HG02973 (cell line): ENCODE data around the gene VPS13A.
"Not testable (repeated sequence)": the region's sequence is repeated elsewhere in the genome, so short reads cannot be mapped to it uniquely, and the experiment has no call there.

ENCODE experiments used
- ATAC-seq: cut with Tn5 transposase; IDR thresholded peaks from one replicate; pipeline ENCODE4 v1.9.1; 2021; ENCODE audit warnings: moderate library complexity; ENCODE audit not compliant: unreplicated experiment

The VPS13A gene

GRCh38 chr9:77180056-77180455 is 2.7 kb downstream of the VPS13A start:
- ATAC-seq, result no peak

DNA sequence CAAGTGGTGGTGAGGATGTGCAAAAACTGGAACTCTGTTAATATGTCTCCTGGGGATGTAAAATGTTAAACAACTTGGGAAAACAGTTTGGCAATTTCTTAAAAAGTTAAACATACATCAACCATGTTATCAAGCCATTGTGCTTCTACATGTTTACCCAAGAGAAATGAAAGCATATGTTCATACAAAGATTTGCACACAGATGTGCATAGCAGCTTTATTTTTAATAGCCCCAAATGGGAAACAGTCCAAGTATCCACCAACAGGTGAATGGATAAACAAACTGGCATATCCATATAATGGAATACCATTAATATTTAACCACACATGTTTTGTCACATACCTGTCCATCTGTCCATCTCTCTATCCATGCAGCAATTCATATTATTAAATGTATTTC is 6.2 kb downstream of the VPS13A start:
- no peak for ATAC-seq

GRCh38 chr9:77188242-77188641 is 10.9 kb downstream of the VPS13A start:
- ATAC-seq, result no peak

DNA sequence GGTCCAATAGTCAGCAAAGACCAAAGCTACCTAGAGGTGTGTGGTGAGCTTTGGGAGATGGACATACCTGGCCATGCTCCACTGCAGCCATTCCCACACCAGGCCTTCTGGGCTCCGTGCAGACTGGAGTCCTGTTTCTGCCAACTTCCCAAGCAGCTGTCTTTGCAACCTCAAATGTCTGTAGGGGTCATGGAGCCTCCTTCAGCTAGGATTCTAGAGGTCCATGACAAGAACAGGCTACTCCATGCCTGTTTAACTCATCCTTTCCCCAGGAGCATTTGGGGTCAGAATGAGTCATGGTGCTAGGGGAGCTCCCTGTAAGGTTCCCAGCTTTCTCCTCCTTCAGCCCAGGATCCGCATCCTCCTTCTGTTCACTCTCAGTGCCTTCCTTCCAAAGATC is 17.1 kb downstream of the VPS13A start:
- ATAC-seq, result no peak

- no peak for ATAC-seq
Observed at GRCh38 chr9:77210116-77210515, 32.8 kb downstream of the VPS13A start.

- ATAC-seq, result no peak
Observed at GRCh38 chr9:77211561-77211960, 34.2 kb downstream of the VPS13A start.

- ATAC-seq, result no peak
Observed at GRCh38 chr9:77212801-77213200, 35.5 kb downstream of the VPS13A start.

GRCh38 chr9:77215874-77216273 is 38.5 kb downstream of the VPS13A start:
- no peak for ATAC-seq

GRCh38 chr9:77218612-77219011 is 41.3 kb downstream of the VPS13A start:
- ATAC-seq, result no peak

DNA sequence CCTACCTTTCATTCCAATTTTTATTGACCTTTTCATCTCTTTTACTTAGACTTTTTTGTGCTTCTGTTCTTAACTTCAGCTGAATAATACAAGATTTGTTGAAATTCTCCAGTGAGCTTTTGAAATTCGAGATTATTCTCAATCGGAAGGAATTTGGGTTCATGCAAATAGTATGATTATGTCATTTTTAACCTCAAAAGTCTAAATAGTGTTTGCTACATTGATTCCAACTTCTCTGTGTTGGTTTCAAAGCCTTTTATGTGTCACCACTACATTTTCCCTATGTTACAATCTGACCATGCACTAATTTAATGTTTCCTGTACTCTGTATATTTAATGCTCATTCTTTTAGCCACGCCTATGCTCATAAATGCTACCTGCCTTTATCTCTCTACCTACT is 44.1 kb downstream of the VPS13A start:
- ATAC-seq, result no peak

DNA sequence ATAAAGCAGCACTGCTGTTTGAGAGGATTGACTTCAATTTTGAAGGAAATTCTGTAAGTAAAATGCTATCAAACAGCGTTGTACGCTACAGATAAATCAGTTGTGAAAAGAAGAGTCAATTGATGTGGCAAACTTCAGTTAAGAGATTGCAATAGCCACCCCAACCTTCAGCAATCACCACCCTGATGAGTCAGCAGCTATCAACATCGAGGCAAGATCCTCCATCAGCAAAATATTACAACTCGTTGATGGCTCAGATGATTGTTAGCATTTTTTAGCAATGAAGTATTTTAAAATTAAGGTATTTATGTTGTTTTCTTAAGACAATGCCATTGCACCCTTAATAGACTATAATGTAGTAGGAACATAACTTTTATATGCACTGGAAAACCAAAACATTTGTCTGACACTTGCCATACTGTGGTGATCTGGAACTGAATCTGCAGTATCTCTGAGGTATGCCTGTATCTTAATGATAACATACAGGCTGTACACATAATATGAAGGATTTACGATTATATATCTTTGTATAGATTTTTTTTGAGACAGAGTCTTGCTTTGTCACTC is 47.5 kb downstream of the VPS13A start:
- ATAC-seq, result no peak

DNA sequence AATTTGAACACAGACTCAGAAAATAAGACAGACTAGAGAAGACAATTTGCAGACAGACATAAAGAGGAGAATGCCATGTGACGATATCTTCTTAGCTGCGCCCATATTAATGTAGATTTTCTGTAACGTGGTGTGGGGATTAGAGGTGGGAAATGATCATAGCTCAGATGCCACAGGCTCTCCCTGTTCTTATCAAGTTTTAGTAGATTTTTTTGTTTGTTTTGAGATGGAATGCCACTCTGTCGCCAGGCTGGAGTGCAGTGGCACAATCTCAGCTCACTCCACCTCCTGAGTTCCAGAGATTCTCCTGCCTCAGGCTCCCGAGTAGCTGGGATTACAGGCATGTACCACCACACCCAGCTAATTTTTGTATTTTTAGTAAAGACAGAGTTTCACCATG is 59.4 kb downstream of the VPS13A start:
- ATAC-seq, result no peak

DNA sequence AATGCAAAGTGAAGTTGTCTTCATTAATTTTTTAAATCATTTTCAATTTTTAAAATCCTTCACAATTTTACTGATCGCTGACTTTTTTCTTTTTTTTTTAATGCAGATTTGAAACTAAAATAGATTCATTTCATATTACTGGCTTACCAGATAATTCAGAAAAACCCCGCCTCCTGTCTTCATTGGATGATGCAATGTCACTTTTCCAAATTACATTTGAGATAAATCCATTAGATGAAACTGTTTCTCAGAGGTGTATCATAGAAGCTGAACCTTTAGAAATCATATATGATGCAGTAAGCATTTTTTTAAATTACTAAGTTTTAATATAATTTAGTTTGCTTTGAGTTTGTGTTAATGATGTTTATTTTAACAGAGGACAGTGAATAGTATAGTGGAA is 60.6 kb downstream of the VPS13A start:
- ATAC-seq, result no peak

GRCh38 chr9:77251050-77251449 is 73.7 kb downstream of the VPS13A start:
- no peak for ATAC-seq

GRCh38 chr9:77257275-77257674 is 79.9 kb downstream of the VPS13A start:
- ATAC-seq, result no peak

DNA sequence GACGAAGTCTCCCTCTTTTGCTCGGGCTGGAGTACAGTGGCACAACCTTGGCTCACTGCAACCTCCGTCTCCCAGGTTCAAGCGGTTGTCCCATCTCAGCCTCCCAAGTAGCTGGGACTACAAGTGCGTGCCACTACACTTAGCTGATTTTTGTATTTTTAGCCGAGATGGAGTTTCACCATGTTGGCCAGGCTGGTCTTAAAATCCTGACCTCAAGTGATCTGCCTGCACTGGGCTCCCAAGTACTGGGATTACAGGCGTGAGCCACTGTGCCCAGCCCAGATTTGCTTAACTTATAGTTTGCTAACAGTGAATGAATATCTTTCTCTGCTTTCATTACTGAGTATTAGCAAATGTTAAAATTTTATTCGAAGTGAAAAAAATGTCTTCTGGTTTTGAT is 84.3 kb downstream of the VPS13A start:
- no peak for ATAC-seq

DNA sequence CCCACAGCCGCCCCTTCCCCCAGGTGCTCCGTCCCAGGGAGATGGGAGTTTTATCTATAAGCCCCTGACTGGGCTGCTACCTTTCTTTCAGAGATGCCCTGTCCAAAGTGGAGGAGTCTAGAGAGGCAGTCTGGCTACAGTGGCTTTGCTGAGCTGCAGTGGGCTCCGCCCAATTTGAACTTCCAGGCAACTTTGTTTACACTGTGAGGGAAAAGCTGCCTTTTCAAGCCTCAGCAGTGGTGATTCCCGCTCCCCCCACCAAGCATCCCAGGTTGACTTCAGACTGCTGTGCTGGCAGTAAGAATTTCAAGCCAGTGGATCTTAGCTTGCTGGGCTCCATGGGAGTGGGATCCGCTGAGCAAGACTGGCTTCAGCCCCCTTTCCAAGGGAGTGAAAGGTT is 90.4 kb downstream of the VPS13A start:
- ATAC-seq, result not testable (repeated sequence)

DNA sequence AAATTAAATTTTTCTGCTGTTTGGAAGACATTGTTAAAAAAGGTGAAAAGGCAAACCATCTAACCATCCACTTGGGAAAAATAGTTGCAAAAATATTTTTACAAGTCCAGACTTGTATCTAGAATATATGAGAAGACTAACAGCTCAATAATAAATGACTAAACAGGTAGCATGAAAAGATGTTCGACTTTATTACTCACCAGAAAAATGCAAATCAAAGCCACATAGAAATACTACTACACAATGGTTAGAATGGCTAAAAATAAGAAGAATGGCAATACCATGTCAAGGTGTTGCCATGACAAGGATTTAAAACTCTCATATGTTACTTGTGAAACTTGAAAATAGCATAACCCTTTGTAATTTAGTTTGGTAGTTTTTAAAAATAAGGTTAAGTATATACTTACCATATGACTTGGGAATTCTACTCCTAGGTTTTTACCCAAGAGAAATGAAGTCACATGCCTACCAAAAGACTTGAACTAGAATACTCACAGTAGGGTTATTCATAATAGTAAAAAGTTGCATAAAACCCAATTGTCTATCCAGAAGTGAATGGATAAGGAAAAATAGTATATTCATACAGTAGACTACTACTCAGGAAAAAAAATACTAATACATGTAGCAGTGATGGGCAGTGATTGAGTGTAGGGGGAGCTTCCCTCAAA is 93.8 kb downstream of the VPS13A start:
- no peak for ATAC-seq

GRCh38 chr9:77276799-77277198 is 99.5 kb downstream of the VPS13A start:
- ATAC-seq, result no peak

DNA sequence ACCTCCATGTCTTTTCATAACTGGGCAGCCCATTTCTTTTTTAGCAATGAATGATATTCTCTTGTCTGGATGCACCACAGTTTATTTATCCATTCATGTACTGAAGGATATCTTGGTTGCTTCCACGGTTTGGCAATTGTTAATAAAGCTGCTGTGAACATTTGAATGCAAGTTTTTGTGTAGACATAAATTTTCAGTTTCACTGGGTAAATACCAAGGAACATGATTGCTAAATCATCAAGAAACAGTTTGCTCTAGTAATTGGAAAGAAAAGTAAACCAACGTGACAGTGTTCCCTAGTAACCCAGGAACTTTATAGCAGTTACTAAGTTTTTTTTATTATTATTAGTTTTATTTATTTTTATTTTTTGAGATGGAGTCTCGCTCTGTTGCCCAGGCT is 100.4 kb downstream of the VPS13A start:
- no peak for ATAC-seq

GRCh38 chr9:77283991-77284390 is 106.7 kb downstream of the VPS13A start:
- no peak for ATAC-seq

GRCh38 chr9:77284616-77285015 is 107.3 kb downstream of the VPS13A start:
- no peak for ATAC-seq

DNA sequence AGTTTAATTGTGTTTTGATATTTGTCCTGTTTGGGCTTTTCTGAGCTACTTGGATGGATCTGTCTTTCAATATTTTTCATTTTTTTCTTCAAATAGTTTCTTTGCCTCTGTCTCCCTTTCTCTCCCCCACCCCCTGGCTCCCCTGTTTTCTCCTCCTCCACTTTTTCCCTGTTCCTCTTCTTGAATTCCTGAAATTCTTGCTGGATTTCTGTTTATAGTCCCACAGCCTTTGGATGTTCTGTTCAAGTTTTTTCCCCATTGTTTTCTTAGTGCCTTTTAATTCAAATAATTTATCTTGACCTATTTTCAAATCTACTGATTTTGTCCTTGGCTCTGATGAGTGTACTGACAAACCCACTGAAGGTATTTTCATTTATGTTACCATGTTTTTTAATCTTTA is 113.0 kb downstream of the VPS13A start:
- no peak for ATAC-seq
